ENCODE results near the gene C4BPB. TPM values are rescaled to one million over a fixed set of nuclear protein-coding genes. Genes with fewer than 3 reads are reported as not detected.

C4BPB gene
- total and polyA plus RNA-seq, 2 of the 13 experiments (the other 11 are each of a cell fraction or from before 2014, with no cell fraction given), result 155 to 266 TPM

DNA sequence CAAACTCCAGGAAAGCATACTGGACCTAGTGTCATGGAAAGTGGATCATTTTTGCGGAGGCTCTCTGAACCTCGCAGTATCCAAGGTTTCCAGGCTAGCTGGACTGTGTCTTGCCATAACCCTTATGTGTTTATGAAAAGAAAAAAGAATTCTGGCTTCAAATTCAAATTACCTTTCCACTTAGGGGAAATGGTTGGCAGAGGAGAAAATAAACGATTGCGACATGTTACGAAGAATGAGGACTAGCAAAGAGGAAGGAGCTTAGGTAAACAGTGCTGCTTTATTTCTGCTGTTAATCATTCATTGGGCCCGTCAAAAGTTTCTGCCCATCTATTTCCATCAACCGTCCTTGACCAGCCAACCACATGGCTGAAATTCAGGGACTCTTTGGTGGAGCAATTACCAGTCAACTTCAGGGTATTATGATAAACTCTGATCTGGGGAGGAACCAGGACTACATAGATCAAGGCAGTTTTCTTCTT, 15.3 kb downstream of the C4BPB start, which contains the start of gene C4BPA (continued):
- TF ChIP-seq, protein P1, sequence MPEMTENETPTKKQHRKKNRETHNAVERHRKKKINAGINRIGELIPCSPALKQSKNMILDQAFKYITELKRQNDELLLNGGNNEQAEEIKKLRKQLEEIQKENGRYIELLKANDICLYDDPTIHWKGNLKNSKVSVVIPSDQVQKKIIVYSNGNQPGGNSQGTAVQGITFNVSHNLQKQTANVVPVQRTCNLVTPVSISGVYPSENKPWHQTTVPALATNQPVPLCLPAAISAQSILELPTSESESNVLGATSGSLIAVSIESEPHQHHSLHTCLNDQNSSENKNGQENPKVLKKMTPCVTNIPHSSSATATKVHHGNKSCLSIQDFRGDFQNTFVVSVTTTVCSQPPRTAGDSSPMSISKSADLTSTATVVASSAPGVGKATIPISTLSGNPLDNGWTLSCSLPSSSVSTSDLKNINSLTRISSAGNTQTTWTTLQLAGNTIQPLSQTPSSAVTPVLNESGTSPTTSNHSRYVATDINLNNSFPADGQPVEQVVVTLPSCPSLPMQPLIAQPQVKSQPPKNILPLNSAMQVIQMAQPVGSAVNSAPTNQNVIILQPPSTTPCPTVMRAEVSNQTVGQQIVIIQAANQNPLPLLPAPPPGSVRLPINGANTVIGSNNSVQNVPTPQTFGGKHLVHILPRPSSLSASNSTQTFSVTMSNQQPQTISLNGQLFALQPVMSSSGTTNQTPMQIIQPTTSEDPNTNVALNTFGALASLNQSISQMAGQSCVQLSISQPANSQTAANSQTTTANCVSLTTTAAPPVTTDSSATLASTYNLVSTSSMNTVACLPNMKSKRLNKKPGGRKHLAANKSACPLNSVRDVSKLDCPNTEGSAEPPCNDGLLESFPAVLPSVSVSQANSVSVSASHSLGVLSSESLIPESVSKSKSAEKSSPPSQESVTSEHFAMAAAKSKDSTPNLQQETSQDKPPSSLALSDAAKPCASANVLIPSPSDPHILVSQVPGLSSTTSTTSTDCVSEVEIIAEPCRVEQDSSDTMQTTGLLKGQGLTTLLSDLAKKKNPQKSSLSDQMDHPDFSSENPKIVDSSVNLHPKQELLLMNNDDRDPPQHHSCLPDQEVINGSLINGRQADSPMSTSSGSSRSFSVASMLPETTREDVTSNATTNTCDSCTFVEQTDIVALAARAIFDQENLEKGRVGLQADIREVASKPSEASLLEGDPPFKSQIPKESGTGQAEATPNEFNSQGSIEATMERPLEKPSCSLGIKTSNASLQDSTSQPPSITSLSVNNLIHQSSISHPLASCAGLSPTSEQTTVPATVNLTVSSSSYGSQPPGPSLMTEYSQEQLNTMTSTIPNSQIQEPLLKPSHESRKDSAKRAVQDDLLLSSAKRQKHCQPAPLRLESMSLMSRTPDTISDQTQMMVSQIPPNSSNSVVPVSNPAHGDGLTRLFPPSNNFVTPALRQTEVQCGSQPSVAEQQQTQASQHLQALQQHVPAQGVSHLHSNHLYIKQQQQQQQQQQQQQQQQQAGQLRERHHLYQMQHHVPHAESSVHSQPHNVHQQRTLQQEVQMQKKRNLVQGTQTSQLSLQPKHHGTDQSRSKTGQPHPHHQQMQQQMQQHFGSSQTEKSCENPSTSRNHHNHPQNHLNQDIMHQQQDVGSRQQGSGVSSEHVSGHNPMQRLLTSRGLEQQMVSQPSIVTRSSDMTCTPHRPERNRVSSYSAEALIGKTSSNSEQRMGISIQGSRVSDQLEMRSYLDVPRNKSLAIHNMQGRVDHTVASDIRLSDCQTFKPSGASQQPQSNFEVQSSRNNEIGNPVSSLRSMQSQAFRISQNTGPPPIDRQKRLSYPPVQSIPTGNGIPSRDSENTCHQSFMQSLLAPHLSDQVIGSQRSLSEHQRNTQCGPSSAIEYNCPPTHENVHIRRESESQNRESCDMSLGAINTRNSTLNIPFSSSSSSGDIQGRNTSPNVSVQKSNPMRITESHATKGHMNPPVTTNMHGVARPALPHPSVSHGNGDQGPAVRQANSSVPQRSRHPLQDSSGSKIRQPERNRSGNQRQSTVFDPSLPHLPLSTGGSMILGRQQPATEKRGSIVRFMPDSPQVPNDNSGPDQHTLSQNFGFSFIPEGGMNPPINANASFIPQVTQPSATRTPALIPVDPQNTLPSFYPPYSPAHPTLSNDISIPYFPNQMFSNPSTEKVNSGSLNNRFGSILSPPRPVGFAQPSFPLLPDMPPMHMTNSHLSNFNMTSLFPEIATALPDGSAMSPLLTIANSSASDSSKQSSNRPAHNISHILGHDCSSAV (CRISPR knock-in tag; IDR thresholded peaks at IDR 0.05; ENCODE audit: borderline replicate concordance), result no peak
- TF ChIP-seq GABPB1 (CRISPR knock-in tag; IDR thresholded peaks at IDR 0.05) (peak; percentile 30; the same call in 1 of the 2 replicates), ZFAT (CRISPR knock-in tag; conservative IDR thresholded peaks at IDR 0.05) (no peak), HNRNPLL (IDR thresholded peaks at IDR 0.05; ENCODE audit: low read depth, low read length, poor library complexity, severe bottlenecking) (no peak), SP140L (CRISPR knock-in tag; IDR thresholded peaks at IDR 0.05; ENCODE audit: borderline replicate concordance) (0 out of 2 replicates have a peak, but pooled peaks have one; percentile 82), ETV6 (CRISPR knock-in tag; conservative IDR thresholded peaks at IDR 0.05) (no peak), MYNN (CRISPR knock-in tag; IDR thresholded peaks at IDR 0.05; ENCODE audit: low read depth) (no peak)
- TF ChIP-seq, protein P2, sequence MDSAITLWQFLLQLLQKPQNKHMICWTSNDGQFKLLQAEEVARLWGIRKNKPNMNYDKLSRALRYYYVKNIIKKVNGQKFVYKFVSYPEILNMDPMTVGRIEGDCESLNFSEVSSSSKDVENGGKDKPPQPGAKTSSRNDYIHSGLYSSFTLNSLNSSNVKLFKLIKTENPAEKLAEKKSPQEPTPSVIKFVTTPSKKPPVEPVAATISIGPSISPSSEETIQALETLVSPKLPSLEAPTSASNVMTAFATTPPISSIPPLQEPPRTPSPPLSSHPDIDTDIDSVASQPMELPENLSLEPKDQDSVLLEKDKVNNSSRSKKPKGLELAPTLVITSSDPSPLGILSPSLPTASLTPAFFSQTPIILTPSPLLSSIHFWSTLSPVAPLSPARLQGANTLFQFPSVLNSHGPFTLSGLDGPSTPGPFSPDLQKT (CRISPR knock-in tag; IDR thresholded peaks at IDR 0.05; ENCODE audit: borderline replicate concordance), result no peak
- TF ChIP-seq, protein P3, sequence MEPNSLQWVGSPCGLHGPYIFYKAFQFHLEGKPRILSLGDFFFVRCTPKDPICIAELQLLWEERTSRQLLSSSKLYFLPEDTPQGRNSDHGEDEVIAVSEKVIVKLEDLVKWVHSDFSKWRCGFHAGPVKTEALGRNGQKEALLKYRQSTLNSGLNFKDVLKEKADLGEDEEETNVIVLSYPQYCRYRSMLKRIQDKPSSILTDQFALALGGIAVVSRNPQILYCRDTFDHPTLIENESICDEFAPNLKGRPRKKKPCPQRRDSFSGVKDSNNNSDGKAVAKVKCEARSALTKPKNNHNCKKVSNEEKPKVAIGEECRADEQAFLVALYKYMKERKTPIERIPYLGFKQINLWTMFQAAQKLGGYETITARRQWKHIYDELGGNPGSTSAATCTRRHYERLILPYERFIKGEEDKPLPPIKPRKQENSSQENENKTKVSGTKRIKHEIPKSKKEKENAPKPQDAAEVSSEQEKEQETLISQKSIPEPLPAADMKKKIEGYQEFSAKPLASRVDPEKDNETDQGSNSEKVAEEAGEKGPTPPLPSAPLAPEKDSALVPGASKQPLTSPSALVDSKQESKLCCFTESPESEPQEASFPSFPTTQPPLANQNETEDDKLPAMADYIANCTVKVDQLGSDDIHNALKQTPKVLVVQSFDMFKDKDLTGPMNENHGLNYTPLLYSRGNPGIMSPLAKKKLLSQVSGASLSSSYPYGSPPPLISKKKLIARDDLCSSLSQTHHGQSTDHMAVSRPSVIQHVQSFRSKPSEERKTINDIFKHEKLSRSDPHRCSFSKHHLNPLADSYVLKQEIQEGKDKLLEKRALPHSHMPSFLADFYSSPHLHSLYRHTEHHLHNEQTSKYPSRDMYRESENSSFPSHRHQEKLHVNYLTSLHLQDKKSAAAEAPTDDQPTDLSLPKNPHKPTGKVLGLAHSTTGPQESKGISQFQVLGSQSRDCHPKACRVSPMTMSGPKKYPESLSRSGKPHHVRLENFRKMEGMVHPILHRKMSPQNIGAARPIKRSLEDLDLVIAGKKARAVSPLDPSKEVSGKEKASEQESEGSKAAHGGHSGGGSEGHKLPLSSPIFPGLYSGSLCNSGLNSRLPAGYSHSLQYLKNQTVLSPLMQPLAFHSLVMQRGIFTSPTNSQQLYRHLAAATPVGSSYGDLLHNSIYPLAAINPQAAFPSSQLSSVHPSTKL (CRISPR knock-in tag; IDR thresholded peaks at IDR 0.05), result peak; percentile 88
- TF ChIP-seq, protein P4, sequence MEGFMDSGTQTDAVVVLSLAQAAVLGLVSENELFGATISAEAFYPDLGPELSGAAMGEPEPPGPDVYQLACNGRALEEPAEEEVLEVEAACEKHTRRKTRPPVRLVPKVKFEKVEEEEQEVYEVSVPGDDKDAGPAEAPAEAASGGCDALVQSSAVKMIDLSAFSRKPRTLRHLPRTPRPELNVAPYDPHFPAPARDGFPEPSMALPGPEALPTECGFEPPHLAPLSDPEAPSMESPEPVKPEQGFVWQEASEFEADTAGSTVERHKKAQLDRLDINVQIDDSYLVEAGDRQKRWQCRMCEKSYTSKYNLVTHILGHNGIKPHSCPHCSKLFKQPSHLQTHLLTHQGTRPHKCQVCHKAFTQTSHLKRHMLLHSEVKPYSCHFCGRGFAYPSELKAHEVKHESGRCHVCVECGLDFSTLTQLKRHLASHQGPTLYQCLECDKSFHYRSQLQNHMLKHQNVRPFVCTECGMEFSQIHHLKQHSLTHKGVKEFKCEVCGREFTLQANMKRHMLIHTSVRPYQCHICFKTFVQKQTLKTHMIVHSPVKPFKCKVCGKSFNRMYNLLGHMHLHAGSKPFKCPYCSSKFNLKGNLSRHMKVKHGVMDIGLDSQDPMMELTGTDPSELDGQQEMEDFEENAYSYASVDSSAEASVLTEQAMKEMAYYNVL (CRISPR knock-in tag; IDR thresholded peaks at IDR 0.05; ENCODE audit: borderline replicate concordance), result peak; percentile 44; the same call in 1 of the 2 replicates
- TF ChIP-seq, protein P5, sequence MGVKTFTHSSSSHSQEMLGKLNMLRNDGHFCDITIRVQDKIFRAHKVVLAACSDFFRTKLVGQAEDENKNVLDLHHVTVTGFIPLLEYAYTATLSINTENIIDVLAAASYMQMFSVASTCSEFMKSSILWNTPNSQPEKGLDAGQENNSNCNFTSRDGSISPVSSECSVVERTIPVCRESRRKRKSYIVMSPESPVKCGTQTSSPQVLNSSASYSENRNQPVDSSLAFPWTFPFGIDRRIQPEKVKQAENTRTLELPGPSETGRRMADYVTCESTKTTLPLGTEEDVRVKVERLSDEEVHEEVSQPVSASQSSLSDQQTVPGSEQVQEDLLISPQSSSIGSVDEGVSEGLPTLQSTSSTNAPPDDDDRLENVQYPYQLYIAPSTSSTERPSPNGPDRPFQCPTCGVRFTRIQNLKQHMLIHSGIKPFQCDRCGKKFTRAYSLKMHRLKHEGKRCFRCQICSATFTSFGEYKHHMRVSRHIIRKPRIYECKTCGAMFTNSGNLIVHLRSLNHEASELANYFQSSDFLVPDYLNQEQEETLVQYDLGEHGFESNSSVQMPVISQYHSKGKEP (CRISPR knock-in tag; IDR thresholded peaks at IDR 0.05), result no peak
